Adrenal gland (tissue), 12 donors: ENCODE results near the gene GABRA5. TPM values are rescaled to one million over a fixed set of nuclear protein-coding genes. Genes with fewer than 3 reads are reported as not detected.

Experiments
- DNase-seq, 7 donors: peaks; one replicate each; pipeline ENCODE4 v3.0.0-alpha.2; 2019 to 2020
- H3K27ac ChIP-seq, 5 donors: fragments of 200-600 bp; sonication (generic) in 4 of 5; 1 replicate in 3 of 5; 2 replicates in 2 of 5; pipeline versions ENCODE4 v1.5.1 to v1.8.0; 2016 to 2020; ENCODE audit warnings: mild to moderate bottlenecking in 1 of 5
- H3K27me3 ChIP-seq: fragments of 200-600 bp; 2 replicates; pipeline ENCODE4 v1.8.0; 2021
- H3K36me3 ChIP-seq, 2 donors: fragments of 200-600 bp; replicated peaks in 1 of 2; 1 replicate in 1 of 2; 2 replicates in 1 of 2; pipeline versions ENCODE4 v1.5.1 to v1.8.0; 2018 to 2022
- H3K4me1 ChIP-seq, 2 donors: fragments of 200-600 bp; replicated peaks in 1 of 2; 1 replicate in 1 of 2; 2 replicates in 1 of 2; pipeline versions ENCODE4 v1.5.1 to v1.8.0; 2018 to 2021
- H3K4me3 ChIP-seq, 4 donors: fragments of 200-600 bp; sonication (generic) in 3 of 4; one replicate each; pipeline ENCODE4 v1.5.1; 2016 to 2018
- H3K9me3 ChIP-seq, 3 donors: fragments of 200-600 bp; sonication (generic) in 1 of 3; replicated peaks in 1 of 3; 1 replicate in 2 of 3; 2 replicates in 1 of 3; pipeline versions ENCODE4 v1.5.1 to v1.8.0; 2016 to 2021
- POLR2A ChIP-seq, 2 donors: fragments of 450-650 bp; IDR thresholded peaks; one replicate each; pipeline ENCODE4 v1.6.1; 2017; ENCODE audit warnings: antibody characterized with exemption in 2 of 2, mild to moderate bottlenecking in 2 of 2, moderate library complexity in 1 of 2
- WGBS, 4 donors: extraction: QIAGEN DNeasy Blood & Tissue Kit in 2 of 4; methylation state at CpG; one replicate each; pipeline versions ENCODE4 v1.1.5 to v1.1.7; 2013 to 2017; 5-methylcytosine and 5-hydroxymethylcytosine counted together
- intact Hi-C, 2 donors: fragments of 100-400 bp; cut with DNase I; formaldehyde crosslinking; loops; one replicate each; pipeline versions ENCODE4 v1.14.1 to v1.15.0; 2022 to 2023
- polyA plus RNA-seq, 3 donors: library from polyadenylated mRNA; stranded (reverse); fragments of 200-250 nt in 2 of 3; fragments of 350-450 nt in 1 of 3; fragmentation: Illumina TruSeq in 1 of 3; extraction: RNeasy Lipid Tissue Mini Kit (QIAGEN cat#74804) in 1 of 3; gene quantifications; one replicate each; pipeline ENCODE4 v1.2.3, GENCODE V29; 2013 to 2014
- total RNA-seq, 9 donors: library from RNA; depleted of rRNA in 4 of 9; stranded (reverse); fragments of >200 nt in 4 of 9; fragments of 120-200 nt in 1 of 9; fragmentation: NEBNext Ultra II Directional in 1 of 9; extraction: Animal tissue kit (Norgen Biotek cat#: 25700) in 1 of 9; gene quantifications; one replicate each; pipeline versions ENCODE4 v1.1.0 to v1.2.4, GENCODE V29; 2013 to 2023
- TF ChIP-seq, protein P1 (sequence below), 6 experiments: fragments of 450-650 bp in 4 of 6; fragments of 200-600 bp in 2 of 6; sonication (generic) in 1 of 6; IDR thresholded peaks; 1 replicate in 5 of 6; 2 replicates in 1 of 6; pipeline versions ENCODE4 v1.5.1 to v1.8.0; 2016 to 2021; ENCODE audit warnings: antibody characterized with exemption in 6 of 6, mild to moderate bottlenecking in 2 of 6, moderate library complexity in 1 of 6
- donor health status: healthy with polysubstance abuse.
- donor health status: Bipolar disorder and iron deficiency.
- donor health status: DM: yes; HTN: yes; CAD: no.
- donor health status: DM: no; HTN: no; CAD: no.
- donor health status: DM: no; HTN: no; CAD: no.
- donor health status: DM: yes; HTN: yes; CAD: no.

GABRA5 gene
- total and polyA plus RNA-seq, 12 donors = 0.11 TPM; not detected in 11

GRCh38 chr15:26864664-26865191, 2.1 kb upstream of the GABRA5 start:
- TF ChIP-seq POLR2A (IDR thresholded peaks at IDR 0.05) = no peak
- TF ChIP-seq, protein P1, sequence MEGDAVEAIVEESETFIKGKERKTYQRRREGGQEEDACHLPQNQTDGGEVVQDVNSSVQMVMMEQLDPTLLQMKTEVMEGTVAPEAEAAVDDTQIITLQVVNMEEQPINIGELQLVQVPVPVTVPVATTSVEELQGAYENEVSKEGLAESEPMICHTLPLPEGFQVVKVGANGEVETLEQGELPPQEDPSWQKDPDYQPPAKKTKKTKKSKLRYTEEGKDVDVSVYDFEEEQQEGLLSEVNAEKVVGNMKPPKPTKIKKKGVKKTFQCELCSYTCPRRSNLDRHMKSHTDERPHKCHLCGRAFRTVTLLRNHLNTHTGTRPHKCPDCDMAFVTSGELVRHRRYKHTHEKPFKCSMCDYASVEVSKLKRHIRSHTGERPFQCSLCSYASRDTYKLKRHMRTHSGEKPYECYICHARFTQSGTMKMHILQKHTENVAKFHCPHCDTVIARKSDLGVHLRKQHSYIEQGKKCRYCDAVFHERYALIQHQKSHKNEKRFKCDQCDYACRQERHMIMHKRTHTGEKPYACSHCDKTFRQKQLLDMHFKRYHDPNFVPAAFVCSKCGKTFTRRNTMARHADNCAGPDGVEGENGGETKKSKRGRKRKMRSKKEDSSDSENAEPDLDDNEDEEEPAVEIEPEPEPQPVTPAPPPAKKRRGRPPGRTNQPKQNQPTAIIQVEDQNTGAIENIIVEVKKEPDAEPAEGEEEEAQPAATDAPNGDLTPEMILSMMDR (IDR thresholded peaks at IDR 0.05) = peak; percentile 28 to 64 (median 53)
- Histone ChIP-seq H3K36me3 (no peaks in the 10 kb centered on the region), H3K27me3 (peaks cover 32% of the 10 kb centered on the region), H3K9me3 (no peaks in the 10 kb centered on the region), H3K4me3 (no peak overlapping the region), H3K27ac (no peak overlapping the region), H3K4me1 (no peaks in the 10 kb centered on the region)
- WGBS, 4 donors = 4 to 8% (median 7%) methylated on average over 8 of the region's 8 CpGs
- DNase-seq = peak in 6 of 7 donors; percentile 18 to 67 (median 42)
- intact Hi-C loops = loop anchor here in 1 of 2 donors (10.0 kb wide), 1 partner anchor 1360 kb away; no protein-coding TSS in a partner anchor

- intact Hi-C loops = loop anchor here in 1 of 2 donors (10.0 kb wide), 1 partner anchor 1363 kb away; no protein-coding TSS in a partner anchor
- no peak for DNase-seq
- no peaks in the 10 kb centered on the region for H3K9me3 ChIP-seq
- H3K36me3 ChIP-seq = no peaks in the 10 kb centered on the region
- TF ChIP-seq, protein P1 (IDR thresholded peaks at IDR 0.05) = no peak
- TF ChIP-seq POLR2A (IDR thresholded peaks at IDR 0.05) = no peak
- 0 to 13% (median 2%) methylated on average over 14 to 104 of the region's 104 CpGs for WGBS, 4 donors
- no peak overlapping the region for H3K27ac ChIP-seq
- no peak overlapping the region for H3K4me3 ChIP-seq
- H3K4me1 ChIP-seq = no peaks in the 10 kb centered on the region
- peaks cover 38% of the 10 kb centered on the region for H3K27me3 ChIP-seq
These were observed 542 bp downstream of the GABRA5 start for GRCh38 chr15:26867200-26868007.

DNA sequence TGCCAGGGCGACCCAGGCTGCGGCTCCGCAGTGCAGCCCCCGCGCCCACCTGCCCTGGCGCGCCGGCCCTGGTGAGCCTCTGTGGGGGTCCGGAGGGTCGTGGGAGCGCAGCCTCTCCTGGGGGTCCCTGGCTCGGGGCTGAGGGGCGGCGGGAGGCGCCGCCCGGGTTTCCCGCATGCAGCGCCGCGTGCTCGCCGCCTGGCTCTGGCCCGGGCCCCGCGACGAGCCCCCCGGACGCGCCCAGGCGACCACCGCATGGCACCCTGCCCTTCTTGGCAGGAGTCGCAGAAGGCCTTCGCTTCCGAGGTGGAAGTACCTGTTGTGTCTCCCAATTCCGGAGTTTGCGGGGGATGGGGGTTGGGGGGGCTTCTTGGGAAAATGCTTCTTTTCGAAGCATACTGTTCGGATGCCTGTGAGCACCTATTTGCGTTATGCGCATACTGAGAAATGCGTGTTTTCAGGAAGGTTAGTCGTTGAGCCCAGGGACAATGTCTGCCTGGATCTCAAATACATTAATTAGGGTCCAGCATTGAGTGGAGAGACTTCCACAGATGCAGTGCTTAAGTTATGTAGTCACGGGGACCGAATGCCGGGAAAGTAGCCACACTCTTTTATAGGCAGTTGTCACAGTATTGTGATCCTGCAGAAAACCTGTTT, 1.3 kb downstream of the GABRA5 start:
- no peak for DNase-seq
- no peak overlapping the region for H3K4me3 ChIP-seq
- no peak for TF ChIP-seq POLR2A (IDR thresholded peaks at IDR 0.05)
- TF ChIP-seq, protein P1 (IDR thresholded peaks at IDR 0.05) = no peak
- intact Hi-C loops = loop anchor here in 1 of 2 donors (10.0 kb wide), 1 partner anchor 1363 kb away; no protein-coding TSS in a partner anchor
- no peak overlapping the region for H3K27ac ChIP-seq
- 9 to 39% (median 15%) methylated on average over 10 to 46 of the region's 46 CpGs for WGBS, 4 donors
- H3K4me1 ChIP-seq = no peaks in the 10 kb centered on the region
- peaks cover 38% of the 10 kb centered on the region for H3K27me3 ChIP-seq
- H3K9me3 ChIP-seq = no peaks in the 10 kb centered on the region
- no peaks in the 10 kb centered on the region for H3K36me3 ChIP-seq

DNA sequence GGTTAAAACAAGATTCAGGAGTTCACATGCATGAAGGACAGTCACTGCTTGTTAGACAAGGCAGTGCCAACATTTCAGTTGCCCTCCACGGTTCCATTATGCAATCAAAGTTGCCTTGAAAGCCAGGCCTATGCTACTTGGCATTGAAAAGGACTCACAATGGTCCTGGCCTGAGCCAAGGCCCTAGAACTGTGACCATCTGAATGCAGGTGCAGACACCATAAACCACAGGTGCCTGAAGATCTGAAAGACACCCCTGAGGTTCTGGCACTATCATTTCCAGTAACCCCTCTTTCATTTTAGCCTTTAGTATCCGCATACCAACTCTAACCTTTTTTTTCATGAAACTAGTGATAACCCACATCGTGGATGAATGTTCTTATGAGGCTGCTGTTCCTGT, 2.8 kb downstream of the GABRA5 start:
- H3K27ac ChIP-seq = no peak overlapping the region
- intact Hi-C loops = loop anchor here in 1 of 2 donors (10.0 kb wide), 1 partner anchor 1365 kb away; no protein-coding TSS in a partner anchor
- no peaks in the 10 kb centered on the region for H3K9me3 ChIP-seq
- TF ChIP-seq, protein P1 (IDR thresholded peaks at IDR 0.05) = no peak
- TF ChIP-seq POLR2A (IDR thresholded peaks at IDR 0.05) = no peak
- no peak overlapping the region for H3K4me3 ChIP-seq
- H3K4me1 ChIP-seq = no peaks in the 10 kb centered on the region
- 60 to 67% (median 64%) methylated on average over 3 of the region's 3 CpGs for WGBS, 4 donors
- no peak for DNase-seq
- H3K27me3 ChIP-seq = peaks cover 38% of the 10 kb centered on the region
- no peaks in the 10 kb centered on the region for H3K36me3 ChIP-seq
